Heart left ventricle (tissue), 16 donors: ENCODE results near the gene FXR2. TPM values are rescaled to one million over a fixed set of nuclear protein-coding genes. Genes with fewer than 3 reads are reported as not detected.

Experiments
- ATAC-seq, 4 donors: fragments of 200-7000 bp; cut with Tn5 transposase; one replicate each; pipeline ENCODE4 v1.9.1; 2020 to 2022; ENCODE audit warnings: moderate library complexity in 4 of 4, mild to moderate bottlenecking in 3 of 4, moderate number of reproducible peaks in 1 of 4
- DNase-seq, 5 donors: peaks; one replicate each; pipeline ENCODE4 v3.0.0-alpha.2; 2020
- H3K27ac ChIP-seq, 12 donors: fragments of 200-600 bp; sonication (generic) in 4 of 12; one replicate each; pipeline versions ENCODE4 v1.5.0 to v1.8.0; 2016 to 2022; ENCODE audit warnings: mild to moderate bottlenecking in 2 of 12
- H3K27me3 ChIP-seq, 9 donors: fragments of 200-600 bp; sonication (generic) in 2 of 9; one replicate each; pipeline versions ENCODE4 v1.5.1 to v1.8.0; 2016 to 2022; ENCODE audit warnings: mild to moderate bottlenecking in 3 of 9
- H3K36me3 ChIP-seq, 9 donors: fragments of 200-600 bp; sonication (generic) in 2 of 9; one replicate each; pipeline versions ENCODE4 v1.5.0 to v1.8.0; 2018 to 2022; ENCODE audit warnings: mild to moderate bottlenecking in 2 of 9
- H3K4me1 ChIP-seq, 12 donors: fragments of 200-600 bp; sonication (generic) in 4 of 12; one replicate each; pipeline versions ENCODE4 v1.5.0 to v1.8.0; 2016 to 2022; ENCODE audit warnings: mild to moderate bottlenecking in 3 of 12
- H3K4me3 ChIP-seq, 12 donors: fragments of 200-600 bp; sonication (generic) in 4 of 12; one replicate each; pipeline versions ENCODE4 v1.5.0 to v1.8.0; 2017 to 2022; ENCODE audit warnings: mild to moderate bottlenecking in 9 of 12, moderate library complexity in 4 of 12
- H3K9me3 ChIP-seq, 12 donors: fragments of 200-600 bp; sonication (generic) in 4 of 12; one replicate each; pipeline versions ENCODE4 v1.5.0 to v1.8.0; 2016 to 2022; ENCODE audit warnings: mild to moderate bottlenecking in 1 of 12
- POLR2A ChIP-seq, 2 donors: fragments of 450-650 bp; IDR thresholded peaks; one replicate each; pipeline ENCODE4 v1.6.1; 2017; ENCODE audit warnings: antibody characterized with exemption in 2 of 2, mild to moderate bottlenecking in 2 of 2, moderate library complexity in 2 of 2
- WGBS, 4 donors: extraction: QIAGEN DNeasy Blood & Tissue Kit in 2 of 4; methylation state at CpG; one replicate each; pipeline versions ENCODE4 v1.1.5 to v1.1.7; 2013 to 2018; 5-methylcytosine and 5-hydroxymethylcytosine counted together
- intact Hi-C, 10 donors: fragments of 100-400 bp; cut with DNase I; formaldehyde crosslinking; loops; one replicate each; pipeline versions ENCODE4 v1.11.1 to v1.14.2; 2022
- polyA plus RNA-seq, 2 donors: library from polyadenylated mRNA; stranded (reverse); fragments of 200-250 nt; gene quantifications; one replicate each; pipeline ENCODE4 v1.2.3, GENCODE V29; 2013
- total RNA-seq, 9 donors: library from RNA; depleted of rRNA in 2 of 9; stranded (reverse); fragments of >200 nt in 2 of 9; fragmentation: NEBNext Ultra II Directional in 3 of 9; extraction: Animal tissue kit (Norgen Biotek cat#: 25700) in 3 of 9; gene quantifications; one replicate each; pipeline versions ENCODE4 v1.1.0 to v1.2.4, GENCODE V29; 2016 to 2023
- TF ChIP-seq, protein P1 (sequence below), 12 donors: fragments of 200-600 bp; sonication (generic) in 4 of 12; IDR thresholded peaks; one replicate each; pipeline versions ENCODE4 v1.5.0 to v1.8.0; 2018 to 2022; ENCODE audit warnings: antibody characterized with exemption in 12 of 12, mild to moderate bottlenecking in 5 of 12
- donor health status: ischemic (EF 13 %, LVEDD 7.1; RV severe dilation, severe dysfunction).
- donor health status: healthy with polysubstance abuse.
- donor health status: DM: no; HTN: yes; CAD: no.
- donor health status: DM: no; HTN: no; CAD: no.
- donor health status: ischemic (EF 25% LVEDD 6.9; RV normal size, moderate dysfunction).
- donor health status: ischemic (EF 25% LVEDD 5.7; RV mildly dilated, moderate dysfunction).
- donor health status: healthy.
- donor health status: DM: yes; HTN: yes; CAD: no.
- donor health status: ischemic (EF 35%, LVEDD 5.7; RV mildly dilated, moderate dysfunction).
- donor health status: nonischemic (EF 11% LVEDD 7.7; RV severe dilation, severe dysfunction).
- donor health status: DM: yes; HTN: yes; CAD: no.
- donor health status: PGD.
- donor health status: ischemic (EF 29% LVEDD 5.4; RV normal size, mild dysfunction).
- donor health status: nonischemic (EF 23%, LVEDD 6.1; RV moderate dilation, normal function).

The FXR2 gene
- total and polyA plus RNA-seq, 11 donors = 68.0 to 123 (median 98.6) TPM

DNA sequence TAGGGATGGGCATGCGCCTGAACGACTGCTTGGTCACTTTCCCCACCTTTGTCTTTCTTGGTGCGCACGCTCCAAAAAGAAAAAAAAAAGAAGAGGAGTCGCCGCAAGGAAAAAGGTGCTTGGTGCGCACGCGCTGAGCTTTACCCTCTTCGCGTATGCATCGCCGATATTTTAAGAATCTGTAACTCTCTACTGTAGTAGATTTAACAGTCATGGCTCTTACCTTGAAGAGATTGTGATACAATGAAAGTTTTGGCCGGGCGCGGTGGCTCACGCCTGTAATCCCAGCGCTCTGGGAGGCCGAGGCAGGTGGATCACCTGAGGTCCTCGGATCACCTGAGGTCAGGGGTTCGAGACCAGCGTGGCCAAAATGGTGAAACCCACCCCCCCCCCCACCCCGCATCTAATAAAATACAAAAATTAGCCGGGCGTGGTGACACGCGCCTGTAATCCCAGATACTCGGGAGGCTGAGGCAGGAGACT, 609 bp upstream of the FXR2 start:
- peaks cover 0 to 12% (median 9%) of the 10 kb centered on the region in 9 donors for H3K36me3 ChIP-seq
- ATAC-seq (no peak), DNase-seq (no peak)
- peaks cover 4 to 41% (median 31%) of the 10 kb centered on the region in 12 donors for H3K4me1 ChIP-seq
- TF ChIP-seq, protein P1, sequence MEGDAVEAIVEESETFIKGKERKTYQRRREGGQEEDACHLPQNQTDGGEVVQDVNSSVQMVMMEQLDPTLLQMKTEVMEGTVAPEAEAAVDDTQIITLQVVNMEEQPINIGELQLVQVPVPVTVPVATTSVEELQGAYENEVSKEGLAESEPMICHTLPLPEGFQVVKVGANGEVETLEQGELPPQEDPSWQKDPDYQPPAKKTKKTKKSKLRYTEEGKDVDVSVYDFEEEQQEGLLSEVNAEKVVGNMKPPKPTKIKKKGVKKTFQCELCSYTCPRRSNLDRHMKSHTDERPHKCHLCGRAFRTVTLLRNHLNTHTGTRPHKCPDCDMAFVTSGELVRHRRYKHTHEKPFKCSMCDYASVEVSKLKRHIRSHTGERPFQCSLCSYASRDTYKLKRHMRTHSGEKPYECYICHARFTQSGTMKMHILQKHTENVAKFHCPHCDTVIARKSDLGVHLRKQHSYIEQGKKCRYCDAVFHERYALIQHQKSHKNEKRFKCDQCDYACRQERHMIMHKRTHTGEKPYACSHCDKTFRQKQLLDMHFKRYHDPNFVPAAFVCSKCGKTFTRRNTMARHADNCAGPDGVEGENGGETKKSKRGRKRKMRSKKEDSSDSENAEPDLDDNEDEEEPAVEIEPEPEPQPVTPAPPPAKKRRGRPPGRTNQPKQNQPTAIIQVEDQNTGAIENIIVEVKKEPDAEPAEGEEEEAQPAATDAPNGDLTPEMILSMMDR (IDR thresholded peaks at IDR 0.05) = no peak
- TF ChIP-seq POLR2A (IDR thresholded peaks at IDR 0.05) = no peak
- H3K27me3 ChIP-seq = no peaks in the 10 kb centered on the region
- intact Hi-C loops = no loop called here
- H3K9me3 ChIP-seq = no peaks in the 10 kb centered on the region
- H3K27ac ChIP-seq = peak overlapping the region in 11 of 12 donors; percentile 72 to 94 (median 86)
- WGBS, 4 donors = 7 to 13% (median 8%) methylated on average over 27 to 28 of the region's 28 CpGs
- H3K4me3 ChIP-seq = peak overlapping the region in 11 of 12 donors; percentile 33 to 98 (median 71)

DNA sequence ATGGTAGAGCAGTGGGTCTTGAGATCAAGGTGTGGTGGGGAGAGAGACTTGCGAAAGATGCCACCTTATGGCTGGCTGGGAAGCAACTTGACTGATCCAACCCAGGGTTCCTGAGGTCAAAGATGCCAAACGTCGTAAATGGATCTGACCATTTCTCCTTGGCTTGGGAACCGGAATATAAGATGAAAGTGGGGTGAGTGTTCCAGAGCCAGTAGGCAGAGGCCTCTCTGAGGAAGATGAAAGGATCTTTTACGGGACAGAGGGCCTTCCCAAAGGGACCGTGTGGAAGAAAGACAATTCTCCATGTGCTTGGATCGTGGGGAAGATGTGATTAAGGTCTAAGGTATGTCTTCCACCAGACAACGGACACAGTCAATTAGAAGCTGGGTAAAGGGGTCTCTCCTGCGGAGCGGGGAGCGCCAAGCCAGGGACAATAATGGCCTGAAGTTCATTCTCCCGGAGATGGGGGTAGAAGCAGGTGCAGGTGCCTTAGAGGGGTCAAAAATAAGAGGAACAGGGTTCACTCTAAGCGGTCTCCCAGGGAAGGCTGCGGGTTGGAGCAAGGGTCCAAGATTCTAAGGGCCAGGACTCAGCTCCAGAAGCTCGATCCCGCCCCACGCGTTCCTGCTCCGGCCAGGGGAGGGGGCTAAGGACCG, 800 bp downstream of the FXR2 start:
- Histone ChIP-seq H3K36me3 (peaks cover 0 to 21% (median 9%) of the 10 kb centered on the region in 9 donors), H3K9me3 (no peaks in the 10 kb centered on the region), H3K4me1 (peaks cover 4 to 51% (median 33%) of the 10 kb centered on the region in 12 donors), H3K27ac (peak overlapping the region; percentile 81 to 96 (median 94)), H3K27me3 (no peaks in the 10 kb centered on the region), H3K4me3 (peak overlapping the region; percentile 68 to 98 (median 86))
- WGBS, 4 donors = 6 to 10% (median 7%) methylated on average over 20 of the region's 20 CpGs
- DNase-seq (no peak), ATAC-seq (no peak)
- intact Hi-C loops = no loop called here
- TF ChIP-seq POLR2A (IDR thresholded peaks at IDR 0.05) = no peak
- TF ChIP-seq, protein P1 (IDR thresholded peaks at IDR 0.05) = no peak

GRCh38 chr17:7612294-7612640, 2.4 kb downstream of the FXR2 start:
- 88 to 94% (median 91%) methylated on average over 1 of the region's 1 CpG for WGBS, 4 donors
- ATAC-seq (no peak), DNase-seq (no peak)
- Histone ChIP-seq H3K27me3 (no peaks in the 10 kb centered on the region), H3K27ac (peak overlapping the region in 4 of 12 donors; percentile 4 to 96 (median 20)), H3K36me3 (peaks cover 0 to 24% (median 9%) of the 10 kb centered on the region in 9 donors), H3K4me1 (peaks cover 4 to 51% (median 33%) of the 10 kb centered on the region in 12 donors), H3K4me3 (peak overlapping the region in 1 of 12 donors; percentile 8), H3K9me3 (no peaks in the 10 kb centered on the region)
- intact Hi-C loops = no loop called here
- TF ChIP-seq POLR2A (IDR thresholded peaks at IDR 0.05) = no peak
- TF ChIP-seq, protein P1 (IDR thresholded peaks at IDR 0.05) = no peak

DNA sequence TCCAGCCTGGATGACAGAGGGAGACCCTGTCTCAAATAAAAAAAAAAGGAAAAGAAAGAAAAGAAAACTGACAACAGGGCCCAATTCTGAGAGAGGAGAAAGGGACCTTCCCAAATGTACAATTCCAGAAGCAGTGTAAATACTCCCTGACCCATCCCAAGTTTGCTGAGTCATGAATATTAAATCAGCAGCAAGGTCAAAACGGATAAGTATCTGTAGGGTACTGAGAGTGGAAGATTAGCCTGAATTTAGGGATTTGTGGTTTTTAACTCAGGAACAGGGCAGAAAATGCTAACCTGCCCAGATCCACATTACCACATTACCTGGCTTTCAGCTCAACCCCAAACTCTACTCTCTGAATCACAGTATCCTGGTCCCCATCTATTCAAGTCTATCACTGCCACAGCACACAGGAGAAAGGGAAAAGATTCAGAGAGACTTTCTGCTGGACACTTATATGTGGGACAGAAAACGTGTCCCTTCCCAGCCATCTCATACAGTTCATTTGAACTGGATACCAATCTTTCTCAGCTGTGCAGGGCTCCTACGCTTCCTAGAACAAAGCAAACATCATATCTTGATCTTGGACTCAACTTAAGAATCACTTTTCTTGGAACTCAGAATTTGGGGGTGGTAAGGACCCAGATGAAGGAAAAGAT, 2.9 kb downstream of the FXR2 start:
- intact Hi-C loops = no loop called here
- Histone ChIP-seq H3K27me3 (no peaks in the 10 kb centered on the region), H3K4me3 (peak overlapping the region in 1 of 12 donors; percentile 1), H3K36me3 (peaks cover 0 to 24% (median 9%) of the 10 kb centered on the region in 9 donors), H3K4me1 (peaks cover 4 to 54% (median 33%) of the 10 kb centered on the region in 12 donors), H3K27ac (peak overlapping the region in 4 of 12 donors; percentile 4 to 40 (median 20)), H3K9me3 (no peaks in the 10 kb centered on the region)
- ATAC-seq = no peak
- no peak for DNase-seq
- TF ChIP-seq, protein P1 (IDR thresholded peaks at IDR 0.05) = no peak
- WGBS, 4 donors = 48 to 58% (median 51%) methylated on average over 3 of the region's 3 CpGs
